GOT3 (cell line): ENCODE results near the gene DNAJC17.

ENCODE experiments used
- DNase-seq: peaks from one replicate; lab custom pipeline; 2025; ENCODE audit warnings: mixed read lengths; lab: John Stamatoyannopoulos, UW

The DNAJC17 gene

GRCh38 chr15:40766194-40766815, 41.0 kb downstream of the DNAJC17 start:
- no peak for DNase-seq

GRCh38 chr15:40764629-40765103, 42.6 kb downstream of the DNAJC17 start:
- no peak for DNase-seq

- DNase-seq: no peak
These were observed 43.3 kb downstream of the DNAJC17 start, which contains the start of gene GCHFR for GRCh38 chr15:40763801-40764628. Gene GCHFR, plus strand, starts transcription at chr15:40764068. Its CDS starts 113 bp downstream, at chr15:40764181.

- no peak for DNase-seq
These were observed 44.1 kb downstream of the DNAJC17 start for GRCh38 chr15:40762919-40763800.

GRCh38 chr15:40759961-40760360, 47.3 kb downstream of the DNAJC17 start:
- no peak for DNase-seq

GRCh38 chr15:40756938-40757337, 50.3 kb downstream of the DNAJC17 start:
- no peak for DNase-seq

- no peak for DNase-seq
These were observed 51.5 kb downstream of the DNAJC17 start for GRCh38 chr15:40755812-40756208.

- peak; percentile 56 for DNase-seq
These were observed 52.1 kb downstream of the DNAJC17 start, which contains the start of gene RMDN3 for GRCh38 chr15:40754883-40755811. Gene RMDN3, minus strand, starts transcription at chr15:40755254. Its CDS starts 471 bp downstream, at chr15:40754783.

GRCh38 chr15:40754574-40754882, 52.7 kb downstream of the DNAJC17 start:
- DNase-seq: no peak

- DNase-seq: no peak
These were observed 55.5 kb downstream of the DNAJC17 start for GRCh38 chr15:40751745-40752144.

- no peak for DNase-seq
These were observed 56.4 kb downstream of the DNAJC17 start for GRCh38 chr15:40750885-40751284.

GRCh38 chr15:40749151-40749630, 58.1 kb downstream of the DNAJC17 start:
- DNase-seq: no peak

GRCh38 chr15:40747685-40748631, 59.3 kb downstream of the DNAJC17 start:
- no peak for DNase-seq

- no peak for DNase-seq
These were observed 60.3 kb downstream of the DNAJC17 start for GRCh38 chr15:40746916-40747418.

- DNase-seq: no peak
These were observed 62.5 kb downstream of the DNAJC17 start for GRCh38 chr15:40744815-40745152.

- DNase-seq: peak; percentile 22
These were observed 63.1 kb downstream of the DNAJC17 start for GRCh38 chr15:40743921-40744814.

GRCh38 chr15:40743485-40743901, 63.8 kb downstream of the DNAJC17 start:
- DNase-seq: no peak

GRCh38 chr15:40739854-40740253, 67.4 kb downstream of the DNAJC17 start:
- DNase-seq: no peak

GRCh38 chr15:40739047-40739446, 68.2 kb downstream of the DNAJC17 start:
- DNase-seq: no peak
